GM19239 (cell line): Measurements from ENCODE around the gene DEPDC5.

Experiments used
- DNase-seq: peaks from one replicate; pipeline ENCODE4 v3.0.0; 2011; ENCODE audit warnings: low spot score; ENCODE audit not compliant: insufficient read length
- FAIRE-seq: peaks from 2 replicates; lab custom pipeline; 2011; peaks lifted over from hg19 to GRCh38; lab: Jason Lieb, UNC

Gene DEPDC5

GRCh38 chr22:31881865-31882264 is 128.0 kb downstream of the DEPDC5 start:
- DNase-seq (no peak), FAIRE-seq (no peak)

- no peak for FAIRE-seq
- no peak for DNase-seq
Observed at GRCh38 chr22:31882971-31883370, 129.2 kb downstream of the DEPDC5 start.

- FAIRE-seq: no peak
- no peak for DNase-seq
Observed at GRCh38 chr22:31883989-31884388, 130.2 kb downstream of the DEPDC5 start.

GRCh38 chr22:31891366-31892079 is 137.7 kb downstream of the DEPDC5 start:
- DNase-seq (no peak), FAIRE-seq (peak; percentile 4)

- DNase-seq: no peak
- no peak for FAIRE-seq
Observed at GRCh38 chr22:31892080-31892433, 138.2 kb downstream of the DEPDC5 start.

GRCh38 chr22:31893460-31893859 is 139.6 kb downstream of the DEPDC5 start:
- no peak for DNase-seq
- no peak for FAIRE-seq

- FAIRE-seq (no peak), DNase-seq (no peak)
Observed at GRCh38 chr22:31895411-31896123, 141.7 kb downstream of the DEPDC5 start.

- no peak for FAIRE-seq
- no peak for DNase-seq
Observed at GRCh38 chr22:31896472-31896871, 142.7 kb downstream of the DEPDC5 start.

- DNase-seq (no peak), FAIRE-seq (no peak)
Observed at GRCh38 chr22:31897842-31898805, 144.3 kb downstream of the DEPDC5 start.

- DNase-seq (no peak), FAIRE-seq (no peak)
Observed at GRCh38 chr22:31898926-31899325, 145.1 kb downstream of the DEPDC5 start.

- no peak for DNase-seq
- FAIRE-seq: no peak
Observed at GRCh38 chr22:31899669-31900068, 145.8 kb downstream of the DEPDC5 start.

GRCh38 chr22:31901388-31902137 is 147.7 kb downstream of the DEPDC5 start:
- DNase-seq (no peak), FAIRE-seq (no peak)

GRCh38 chr22:31904651-31905050 is 150.8 kb downstream of the DEPDC5 start:
- FAIRE-seq (no peak), DNase-seq (no peak)

- FAIRE-seq (no peak), DNase-seq (no peak)
Observed at GRCh38 chr22:31905356-31905755, 151.5 kb downstream of the DEPDC5 start.

- DNase-seq (no peak), FAIRE-seq (no peak)
Observed at GRCh38 chr22:31906086-31906485, 152.3 kb downstream of the DEPDC5 start.

GRCh38 chr22:31906569-31906968 is 152.8 kb downstream of the DEPDC5 start:
- FAIRE-seq (no peak), DNase-seq (no peak)

- DNase-seq: no peak
- no peak for FAIRE-seq
Observed at GRCh38 chr22:31909977-31910376, 156.2 kb downstream of the DEPDC5 start.

- DNase-seq (no peak), FAIRE-seq (no peak)
Observed at GRCh38 chr22:31911565-31912406, 158.0 kb downstream of the DEPDC5 start.

GRCh38 chr22:31912407-31912743 is 158.6 kb downstream of the DEPDC5 start:
- DNase-seq (no peak), FAIRE-seq (no peak)
